Prostate gland (tissue), 2 donors: ENCODE results near the gene KLF16.

Experiments
- CTCF ChIP-seq, 4 experiments: fragments of 200-600 bp in 2 of 4; fragments of 450-650 bp in 2 of 4; sonication (generic) in 2 of 4; IDR thresholded peaks; 1 replicate in 3 of 4; 2 replicates in 1 of 4; pipeline ENCODE4 v1.5.1; 2016 to 2019; ENCODE audit warnings: antibody characterized with exemption in 4 of 4, mild to moderate bottlenecking in 2 of 4, moderate library complexity in 2 of 4
- POLR2A ChIP-seq: fragments of 450-650 bp; IDR thresholded peaks from one replicate; pipeline ENCODE4 v1.6.1; 2016; ENCODE audit warnings: antibody characterized with exemption, mild to moderate bottlenecking

DNA sequence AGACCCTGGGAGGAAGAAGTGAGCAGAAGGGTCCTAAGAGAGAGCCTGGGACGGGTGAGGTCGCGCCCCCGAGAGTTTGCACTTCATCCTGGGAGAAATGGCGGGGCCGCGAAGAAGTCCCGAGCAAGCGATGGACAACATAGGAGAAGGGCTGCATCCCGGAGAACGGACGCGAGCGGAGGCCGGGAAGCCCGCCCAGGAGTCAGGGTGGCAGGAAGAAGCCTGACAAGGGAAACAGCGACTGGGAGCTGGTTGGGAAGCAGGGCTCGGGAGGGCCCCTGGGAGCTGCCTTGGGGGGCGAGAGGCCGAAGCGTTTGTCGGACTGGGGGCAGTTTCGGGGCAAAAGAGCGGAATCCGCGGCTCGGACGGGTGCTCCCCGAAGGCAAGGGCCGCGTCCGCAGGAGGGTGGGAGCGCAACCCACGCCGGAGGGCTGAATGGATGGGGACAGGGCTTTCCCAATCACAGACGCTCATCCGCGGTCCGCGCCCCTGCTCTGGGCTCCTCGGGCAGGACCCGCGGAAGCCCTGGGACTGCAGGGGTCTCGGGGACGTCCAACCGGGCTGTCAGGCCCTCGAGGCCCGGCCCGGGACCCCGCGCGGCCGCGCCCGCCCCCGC, 21.4 kb upstream of the KLF16 start:
- TF ChIP-seq CTCF (IDR thresholded peaks at IDR 0.05), result no peak
- TF ChIP-seq POLR2A, result no peak
